DMS53 treated with DMSO at 0.1 percent for 48 hours (cell line): Measurements from ENCODE around the gene HESX1.

Source experiments
- DNase-seq: peaks from one replicate; lab custom pipeline; 2025; ENCODE audit not compliant: unreplicated experiment; lab: John Stamatoyannopoulos, UW

The HESX1 gene

DNA sequence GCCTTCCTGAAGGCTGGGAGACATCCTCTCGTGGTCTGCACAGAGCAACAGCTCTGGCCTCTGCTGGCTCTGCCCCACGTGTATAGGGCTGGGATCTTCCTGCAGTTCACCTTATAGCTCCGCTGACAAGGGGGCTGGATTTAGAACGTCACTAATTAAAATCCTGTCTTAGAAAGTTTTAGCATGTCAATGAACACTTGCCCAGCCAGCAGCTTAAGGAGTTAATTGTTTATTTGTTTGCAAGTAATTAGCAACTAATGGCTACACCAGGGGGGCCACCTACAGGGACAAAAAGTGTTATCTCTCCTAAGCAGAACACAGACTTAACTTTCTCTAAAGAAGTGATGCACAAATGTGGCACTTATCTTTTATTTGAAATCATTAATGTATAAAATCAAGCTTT is at the start of gene HESX1:
TSS of gene HESX1 (minus strand) at position 84 of the 403 bp plus-strand sequence. CDS start at position 24, 60 bp downstream.
- no peak for DNase-seq

GRCh38 chr3:57244946-57245345 is 45.2 kb upstream of the HESX1 start:
- DNase-seq: no peak

DNA sequence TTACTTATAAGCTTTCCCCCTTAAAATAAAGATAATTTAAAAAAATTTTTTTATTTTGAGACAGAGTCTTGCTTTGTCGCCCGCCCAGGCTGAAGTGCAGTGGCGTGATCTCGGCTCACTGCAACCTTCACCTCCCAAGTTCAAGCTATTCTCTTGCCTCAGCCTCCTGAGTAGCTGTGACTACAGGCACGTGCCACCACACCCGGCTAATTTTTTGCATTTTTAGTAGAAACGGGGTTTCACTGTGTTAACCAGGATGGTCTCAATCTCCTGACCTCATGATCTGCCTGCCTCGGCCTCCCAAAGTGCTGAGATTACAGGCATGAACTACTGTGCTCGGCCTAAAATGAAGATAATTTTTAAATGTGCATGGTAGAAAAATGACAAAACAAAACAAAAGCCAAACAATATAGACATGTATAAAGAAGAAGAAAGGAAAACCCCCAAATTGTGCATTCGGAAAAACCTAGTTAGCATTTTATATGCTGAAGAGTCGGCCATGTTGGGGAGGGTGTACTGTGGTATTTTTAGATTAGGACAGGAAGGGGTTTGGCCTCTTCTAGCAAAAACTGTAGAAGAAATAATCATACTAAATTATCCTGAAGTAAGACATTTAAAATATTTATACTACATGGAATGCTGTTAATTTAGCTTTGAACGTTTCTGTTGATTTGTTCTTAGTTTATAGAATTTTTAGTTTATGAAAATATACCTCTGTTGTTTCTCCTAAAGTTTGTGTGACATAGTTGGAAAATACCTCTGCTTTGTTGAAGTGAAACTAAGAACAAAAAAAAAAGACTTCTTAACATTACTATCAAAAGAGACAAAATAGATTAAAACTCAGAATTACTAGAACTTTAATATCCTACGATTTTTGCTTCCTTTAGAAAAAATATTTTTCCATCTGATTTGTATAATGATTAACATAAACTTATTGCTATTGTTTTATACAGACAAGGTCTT is 35.1 kb upstream of the HESX1 start:
- no peak for DNase-seq

DNA sequence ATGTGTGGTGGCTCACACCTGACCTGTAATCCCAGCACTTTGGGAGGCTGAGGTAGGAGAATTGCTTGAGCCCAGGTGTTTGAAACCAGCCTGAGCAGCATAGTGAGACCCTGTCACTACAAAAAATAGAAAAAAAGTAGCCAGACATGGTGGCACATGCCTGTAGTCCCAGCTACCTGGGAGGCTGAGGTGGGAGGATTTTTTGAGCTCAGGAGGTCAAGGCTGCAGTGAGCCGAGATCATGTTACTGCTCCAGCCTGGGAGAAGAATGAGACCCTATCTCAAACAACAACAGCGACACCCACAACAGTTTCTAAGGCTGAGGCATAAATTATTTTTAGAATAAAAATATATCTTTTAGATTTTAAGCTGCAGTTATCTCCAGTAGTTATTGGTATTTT is 34.0 kb upstream of the HESX1 start:
- no peak for DNase-seq

- DNase-seq: no peak
Observed at GRCh38 chr3:57230006-57230405, 30.2 kb upstream of the HESX1 start.

DNA sequence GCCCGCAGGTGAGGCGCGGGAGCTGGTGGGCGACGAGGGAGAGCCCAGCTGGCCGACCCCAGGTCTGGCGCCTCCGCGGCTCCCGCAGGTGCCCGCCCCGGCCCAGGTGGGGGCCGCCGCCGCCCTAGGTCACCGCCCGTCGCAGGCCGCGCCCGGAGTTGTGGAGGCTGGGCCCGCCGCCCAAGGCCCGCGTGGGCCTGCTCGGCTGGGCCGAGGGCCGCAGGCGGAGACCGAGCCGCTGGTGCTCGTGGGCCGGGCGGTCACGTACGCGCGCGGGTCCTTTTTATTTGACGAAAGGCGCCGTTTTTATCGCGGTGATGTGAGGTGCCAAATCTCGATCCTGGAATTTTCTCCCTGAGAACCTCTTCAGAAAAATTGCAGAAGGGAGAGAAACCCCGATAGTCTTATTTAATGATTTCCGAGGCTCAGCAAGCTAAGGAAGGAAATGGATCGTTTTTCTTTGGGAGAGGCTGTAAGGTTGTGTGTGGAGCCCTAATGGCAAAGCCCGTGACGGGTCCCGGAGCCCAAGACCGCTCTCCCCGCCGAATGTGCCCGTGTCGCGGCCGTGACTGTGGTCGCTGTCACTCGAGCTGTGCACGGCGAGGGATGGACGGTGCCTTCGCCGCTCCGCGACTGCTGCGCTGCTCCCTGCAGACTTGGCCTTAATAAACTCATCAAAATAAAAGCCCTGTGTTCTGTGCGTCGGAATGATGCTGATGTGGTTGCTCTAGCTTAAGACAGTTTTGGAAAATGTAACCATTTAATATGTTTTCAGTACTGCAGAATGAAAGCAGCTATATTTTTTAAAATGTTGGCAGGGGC is 28.4 kb upstream of the HESX1 start:
- DNase-seq: no peak

GRCh38 chr3:57227204-57227929 is 27.6 kb upstream of the HESX1 start, which contains the start of gene APPL1:
Gene APPL1 (plus strand): TSS chr3:57227729. CDS start chr3:57227884, 155 bp downstream.
- peak; percentile 29 for DNase-seq

DNA sequence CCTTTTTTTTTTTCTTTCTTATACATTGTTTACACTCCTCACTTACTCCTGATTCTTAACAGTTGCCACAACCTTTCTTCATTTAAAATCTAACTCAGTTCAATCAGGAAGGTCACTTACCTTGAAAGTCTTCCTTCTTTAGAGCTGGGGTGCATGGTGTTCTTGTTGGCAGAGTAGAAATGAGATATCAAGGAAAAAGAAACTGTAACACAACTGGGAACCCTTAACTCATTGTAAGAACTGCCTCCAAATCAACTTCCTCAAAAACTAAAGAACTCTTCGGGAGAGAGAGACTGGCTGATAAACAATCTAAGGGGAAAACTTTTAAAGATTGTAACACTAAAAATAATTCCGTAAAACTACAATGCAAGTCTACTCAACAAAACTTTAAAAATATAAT is 26.4 kb upstream of the HESX1 start:
- no peak for DNase-seq

DNA sequence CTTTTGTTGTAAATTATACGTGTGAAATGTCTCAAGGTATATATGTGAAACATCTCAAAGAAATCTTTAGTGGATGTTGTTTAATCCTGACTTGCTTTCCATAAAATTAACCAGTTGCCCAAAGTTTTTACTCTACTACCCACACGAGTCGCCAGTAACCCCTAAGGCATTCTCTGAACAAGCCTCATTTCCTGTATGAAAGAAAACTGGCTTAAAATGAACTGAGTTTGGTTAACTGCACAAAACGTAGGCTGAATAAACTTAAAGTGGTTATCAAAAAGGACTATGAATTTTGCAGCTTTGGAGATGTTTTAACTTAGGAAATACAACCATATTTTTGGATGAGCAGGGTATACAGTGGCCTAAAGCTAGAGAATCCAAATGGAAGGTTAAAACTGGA is 25.1 kb upstream of the HESX1 start:
- DNase-seq: no peak

DNA sequence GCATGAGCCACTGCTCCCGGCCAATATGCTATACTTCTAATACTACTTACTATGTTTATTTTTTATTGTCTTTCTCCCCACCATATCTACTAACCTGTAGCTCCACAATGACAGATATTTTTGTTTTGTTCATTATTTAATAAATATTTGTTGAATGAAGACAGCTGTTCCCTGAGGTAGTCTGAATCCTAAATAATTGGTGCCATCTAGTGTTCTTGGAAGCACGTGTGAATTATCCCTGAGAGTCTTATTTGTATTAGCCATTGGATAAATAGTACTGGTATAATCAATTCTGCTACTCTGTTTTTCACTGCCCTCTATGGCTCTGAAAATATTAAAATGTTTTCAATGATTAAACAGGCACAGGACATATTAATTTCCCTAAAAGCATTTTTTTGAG is 22.1 kb upstream of the HESX1 start:
- no peak for DNase-seq

DNA sequence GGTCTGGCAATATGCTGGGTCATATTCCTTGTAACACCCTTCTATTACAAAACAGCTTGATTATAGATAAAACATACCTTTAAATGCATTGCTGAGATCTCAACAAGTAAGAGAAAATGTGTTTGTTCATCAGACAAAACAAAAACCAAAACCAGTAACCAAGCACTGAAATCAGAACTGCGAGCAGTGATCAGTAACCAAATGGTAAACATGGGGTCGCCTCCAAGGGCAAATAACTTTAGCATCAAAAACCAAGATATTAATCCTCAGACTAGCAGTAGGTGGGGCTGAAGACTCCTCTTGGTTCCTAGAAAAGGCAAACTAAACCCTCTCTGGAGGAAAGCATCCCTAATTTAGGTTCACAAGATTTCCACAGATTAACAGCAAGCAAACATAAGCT is 6.6 kb upstream of the HESX1 start:
- DNase-seq: no peak

GRCh38 chr3:57194641-57195040 is 5.1 kb downstream of the HESX1 start:
- no peak for DNase-seq

GRCh38 chr3:57192028-57192427 is 7.8 kb downstream of the HESX1 start:
- no peak for DNase-seq

GRCh38 chr3:57184526-57184925 is 15.3 kb downstream of the HESX1 start:
- no peak for DNase-seq

- no peak for DNase-seq
Observed at GRCh38 chr3:57179580-57180410, 20.0 kb downstream of the HESX1 start.

- DNase-seq: no peak
Observed at GRCh38 chr3:57176045-57176444, 23.7 kb downstream of the HESX1 start.

DNA sequence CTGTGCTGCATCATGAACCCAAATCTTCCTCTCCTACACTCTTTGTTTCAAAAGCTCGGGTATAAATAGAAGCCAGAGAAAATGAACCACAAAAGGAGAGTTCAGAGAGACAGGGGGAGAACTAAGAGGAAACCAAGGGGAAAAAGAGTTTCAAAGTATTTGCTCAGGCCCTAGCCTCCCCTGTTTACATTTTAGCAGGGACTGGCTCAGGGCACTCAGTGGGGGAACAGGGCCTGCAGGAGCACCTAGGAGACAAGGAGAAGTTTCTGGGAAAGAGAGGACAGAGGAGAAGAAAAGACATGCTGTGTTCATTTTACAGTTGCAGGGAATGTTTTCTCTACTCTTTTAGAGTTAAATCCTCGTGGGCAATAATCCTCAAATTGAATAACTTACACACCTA is 26.1 kb downstream of the HESX1 start:
- DNase-seq: no peak

DNA sequence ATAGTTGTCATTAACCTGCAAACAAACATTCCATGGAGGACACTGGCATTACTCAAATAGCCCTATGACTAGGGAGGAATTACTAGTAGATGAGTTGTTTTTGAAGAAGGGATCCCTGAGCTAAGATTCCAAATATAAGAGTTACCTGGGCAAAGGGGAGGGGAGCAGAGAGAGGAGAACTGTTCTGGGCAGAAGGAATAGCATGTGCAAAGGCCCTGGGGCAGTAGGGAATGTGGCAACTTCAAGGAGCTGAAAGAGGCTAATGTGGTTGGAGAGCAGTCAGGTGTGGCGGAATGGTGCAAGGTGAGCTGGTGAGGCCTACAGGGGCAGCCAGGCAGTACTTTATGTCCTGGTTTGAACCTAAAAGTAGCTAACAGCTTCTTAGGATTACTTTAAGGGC is 28.8 kb downstream of the HESX1 start:
- no peak for DNase-seq

DNA sequence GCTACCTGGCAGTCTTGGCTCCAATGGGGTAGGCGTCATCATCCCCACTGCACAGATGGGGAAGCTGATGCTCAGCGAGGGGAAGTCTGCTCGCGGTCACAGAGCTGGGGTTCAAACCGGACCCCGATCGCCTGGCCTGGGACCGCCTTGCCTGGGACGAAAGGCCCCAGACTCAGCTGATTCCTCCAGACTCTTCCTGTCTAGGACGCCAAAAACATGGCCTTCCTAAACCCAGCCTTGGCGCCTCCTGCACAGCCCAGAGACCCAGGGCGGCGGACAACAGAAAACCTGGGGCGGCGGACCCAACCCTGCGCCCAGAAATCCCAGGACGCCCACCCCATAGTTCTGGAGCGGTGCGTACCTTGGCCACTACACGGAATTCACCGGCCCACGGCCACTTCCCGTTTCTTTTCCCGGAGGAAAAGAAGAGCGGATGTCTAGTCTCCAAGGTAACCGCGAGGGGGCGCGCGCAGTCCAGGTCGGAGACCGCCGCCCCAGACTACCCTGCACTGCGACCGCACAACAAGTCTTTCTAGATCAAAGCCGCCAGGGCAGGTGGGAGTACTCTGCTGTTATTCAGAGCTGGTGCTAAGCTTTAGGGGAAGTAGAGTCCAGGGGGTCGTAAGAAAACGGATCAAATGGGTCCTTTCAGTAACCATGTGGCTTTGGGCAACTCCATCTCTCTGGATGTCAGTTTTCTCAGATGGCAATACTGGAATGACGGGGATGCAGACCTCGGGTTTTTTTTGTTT is 29.7 kb downstream of the HESX1 start:
- DNase-seq: peak; percentile 53

DNA sequence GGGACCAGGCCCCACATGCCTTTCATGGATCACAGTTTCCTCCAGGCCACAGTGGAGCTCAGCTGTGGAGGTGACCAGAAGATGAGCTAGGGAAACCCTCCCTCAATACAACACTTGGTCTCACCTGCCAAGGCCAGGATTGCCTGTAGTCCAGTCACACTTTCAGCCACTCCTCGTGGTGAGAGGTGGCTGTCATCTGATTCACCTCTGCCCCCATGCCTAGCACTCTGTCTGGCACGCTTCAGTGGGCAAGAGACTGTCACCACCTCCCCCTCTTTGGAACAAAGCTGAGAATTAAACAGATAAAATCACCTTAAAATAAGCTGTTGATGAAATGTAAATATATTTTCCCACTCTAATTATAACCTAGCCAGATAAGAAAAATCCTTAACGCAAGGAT is 30.7 kb downstream of the HESX1 start:
- no peak for DNase-seq
